DND-41 (cell line): ENCODE data around the gene SLC11A2.

ENCODE experiments used
- ATAC-seq: fragments of 200-7000 bp; cut with Tn5 transposase; 3 replicates; pipeline ENCODE4 v1.9.1; 2021; ENCODE audit warnings: low read depth; ENCODE audit not compliant: insufficient read depth
- DNase-seq: peaks from one replicate; pipeline ENCODE4 v3.0.0-alpha.2; 2020
- H2AFZ ChIP-seq: 2 replicates; pipeline ENCODE4 v1.6.0; 2012; ENCODE audit warnings: low read depth, low read length
- H3K27ac ChIP-seq: 2 replicates; pipeline ENCODE4 v1.5.1; 2012; ENCODE audit warnings: low read length, inconsistent platforms
- H3K27me3 ChIP-seq: fragments of 200-600 bp; sonication (generic); 2 replicates; pipeline ENCODE4 v1.6.0; 2012; ENCODE audit warnings: low read length, mild to moderate bottlenecking, inconsistent platforms; ENCODE audit not compliant: insufficient read depth, poor library complexity
- H3K36me3 ChIP-seq: 2 replicates; pipeline ENCODE4 v1.5.1; 2012; ENCODE audit warnings: low read length, inconsistent platforms; ENCODE audit not compliant: insufficient read depth
- H3K4me1 ChIP-seq: 2 replicates; pipeline ENCODE4 v1.5.1; 2012; ENCODE audit warnings: mild to moderate bottlenecking, low read length; ENCODE audit not compliant: insufficient read depth
- H3K4me2 ChIP-seq: 2 replicates; pipeline ENCODE4 v1.6.0; 2012; ENCODE audit warnings: mild to moderate bottlenecking, moderate library complexity, low read length, inconsistent platforms; ENCODE audit not compliant: insufficient read depth
- H3K4me3 ChIP-seq, 2 experiments: fragments of 200-600 bp in 1 of 2; shearing (Covaris generic) in 1 of 2; 2 replicates each; pipeline ENCODE4 v1.5.1; 2012 to 2016; ENCODE audit warnings: inconsistent platforms in 2 of 2, low read length in 2 of 2, mild to moderate bottlenecking in 2 of 2, low read depth in 1 of 2, moderate library complexity in 1 of 2
- H3K79me2 ChIP-seq: 2 replicates; pipeline ENCODE4 v1.6.0; 2012; ENCODE audit warnings: low read length, inconsistent platforms; ENCODE audit not compliant: insufficient read depth
- H3K9ac ChIP-seq: 2 replicates; pipeline ENCODE4 v1.6.0; 2012; ENCODE audit warnings: low read depth, mild to moderate bottlenecking, inconsistent platforms, low read length, moderate library complexity
- H3K9me3 ChIP-seq: 2 replicates; pipeline ENCODE4 v1.5.1; 2012; ENCODE audit warnings: low read length, moderate library complexity, mild to moderate bottlenecking, inconsistent platforms; ENCODE audit not compliant: insufficient read depth, severe bottlenecking
- H4K20me1 ChIP-seq: 2 replicates; pipeline ENCODE4 v1.6.0; 2012; ENCODE audit warnings: low read length; ENCODE audit not compliant: insufficient read depth
- CTCF ChIP-seq: IDR thresholded peaks from 2 replicates; pipeline ENCODE4 v1.5.1; 2012; ENCODE audit warnings: borderline replicate concordance, low read length, moderate library complexity, mild to moderate bottlenecking; ENCODE audit not compliant: poor library complexity, severe bottlenecking; ENCODE audit errors: extremely low read depth
- EZH2 ChIP-seq: IDR thresholded peaks from 3 replicates; pipeline ENCODE4 v1.6.1; 2012; ENCODE audit warnings: borderline replicate concordance, low read depth, mild to moderate bottlenecking, moderate library complexity, low read length, inconsistent platforms; ENCODE audit not compliant: severe bottlenecking

The SLC11A2 gene

GRCh38 chr12:51013441-51013840 is 12.7 kb downstream of the SLC11A2 start:
- Histone ChIP-seq H3K4me1 (peaks cover 10% of the 10 kb centered on the region), H3K27me3 (no peaks in the 10 kb centered on the region), H3K4me2 (no peak overlapping the region), H3K4me3 (no peak overlapping the region), H2AFZ (no peak overlapping the region), H3K9me3 (no peaks in the 10 kb centered on the region), H4K20me1 (peaks cover 19% of the 10 kb centered on the region; the same call in 1 of the 2 replicates), H3K79me2 (peaks cover 95% of the 10 kb centered on the region), H3K27ac (no peak overlapping the region), H3K9ac (no peak overlapping the region), H3K36me3 (peaks cover 5% of the 10 kb centered on the region)
- ATAC-seq, result no peak
- no peak for DNase-seq
- no peak for TF ChIP-seq EZH2
- no peak for TF ChIP-seq CTCF

GRCh38 chr12:51012570-51013236 is 13.5 kb downstream of the SLC11A2 start:
- Histone ChIP-seq H3K4me3 (no peak overlapping the region), H3K79me2 (peaks cover 95% of the 10 kb centered on the region), H4K20me1 (peaks cover 19% of the 10 kb centered on the region; the same call in 1 of the 2 replicates), H2AFZ (no peak overlapping the region), H3K27ac (no peak overlapping the region), H3K4me2 (no peak overlapping the region), H3K9ac (no peak overlapping the region), H3K36me3 (peaks cover 12% of the 10 kb centered on the region), H3K4me1 (peaks cover 10% of the 10 kb centered on the region), H3K27me3 (no peaks in the 10 kb centered on the region), H3K9me3 (no peaks in the 10 kb centered on the region)
- no peak for DNase-seq
- no peak for ATAC-seq
- no peak for TF ChIP-seq EZH2
- no peak for TF ChIP-seq CTCF

- no peaks in the 10 kb centered on the region for H3K27me3 ChIP-seq
- peaks cover 20% of the 10 kb centered on the region for H3K36me3 ChIP-seq
- ATAC-seq, result no peak
- H2AFZ ChIP-seq, result no peak overlapping the region
- TF ChIP-seq EZH2, result no peak
- no peak for TF ChIP-seq CTCF
- peaks cover 17% of the 10 kb centered on the region; the same call in 1 of the 2 replicates for H4K20me1 ChIP-seq
- H3K4me1 ChIP-seq, result peaks cover 10% of the 10 kb centered on the region
- H3K9me3 ChIP-seq, result no peaks in the 10 kb centered on the region
- H3K9ac ChIP-seq, result no peak overlapping the region
- peaks cover 90% of the 10 kb centered on the region for H3K79me2 ChIP-seq
- no peak overlapping the region for H3K4me2 ChIP-seq
- no peak overlapping the region for H3K27ac ChIP-seq
- H3K4me3 ChIP-seq, result no peak overlapping the region
- DNase-seq, result no peak
These were observed 14.2 kb downstream of the SLC11A2 start for GRCh38 chr12:51011955-51012354.
